RCC 7860 (cell line): ENCODE data around the gene ANK3.
"Not testable (repeated sequence)": the region's sequence is repeated elsewhere in the genome, so short reads cannot be mapped to it uniquely, and the experiment has no call there.

Experiments used
- DNase-seq: peaks from one replicate; pipeline ENCODE4 v3.0.0-alpha.2; 2015; ENCODE audit warnings: low spot score
- FAIRE-seq: peaks from 2 replicates; lab custom pipeline; 2012; peaks lifted over from hg19 to GRCh38; lab: Jason Lieb, UNC

The ANK3 gene

DNA sequence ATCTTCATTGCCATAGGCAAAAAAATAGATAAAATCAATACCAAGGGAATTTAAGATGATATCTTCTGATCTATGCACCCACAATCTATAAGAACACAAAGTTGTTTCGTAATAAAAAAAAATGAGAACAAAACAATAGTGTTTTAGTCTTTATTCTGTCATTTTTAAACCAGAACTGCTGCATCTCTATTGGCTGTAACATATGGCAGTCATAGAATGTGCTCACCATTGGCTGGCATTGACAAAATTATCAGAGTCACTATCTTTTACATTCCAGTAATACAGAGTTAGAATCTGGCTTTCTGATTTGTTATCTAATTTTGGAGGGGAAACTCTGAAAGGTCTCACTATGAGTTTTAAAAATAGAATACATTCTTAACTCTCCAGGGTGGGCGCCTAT lies 344.7 kb downstream of the ANK3 start:
- FAIRE-seq (no peak), DNase-seq (no peak)

DNA sequence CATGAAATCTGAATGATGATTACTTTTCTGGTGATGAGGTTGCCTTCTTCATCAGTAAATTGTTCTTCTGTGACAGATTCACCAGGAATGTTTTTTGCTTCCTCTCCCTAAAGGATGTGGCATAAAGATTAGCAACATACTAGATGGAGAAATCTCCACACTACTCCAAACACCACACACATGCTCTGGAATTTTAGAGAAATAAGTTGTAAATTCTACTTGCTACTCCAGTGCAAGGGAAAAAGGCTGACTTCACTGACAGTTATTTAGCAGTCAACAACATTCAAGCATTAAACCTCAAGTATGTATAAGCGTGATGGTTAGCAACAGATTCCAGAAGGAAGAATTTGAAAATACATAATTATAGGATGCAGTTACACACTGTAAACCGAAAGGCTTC lies 345.4 kb downstream of the ANK3 start:
- FAIRE-seq = no peak

DNA sequence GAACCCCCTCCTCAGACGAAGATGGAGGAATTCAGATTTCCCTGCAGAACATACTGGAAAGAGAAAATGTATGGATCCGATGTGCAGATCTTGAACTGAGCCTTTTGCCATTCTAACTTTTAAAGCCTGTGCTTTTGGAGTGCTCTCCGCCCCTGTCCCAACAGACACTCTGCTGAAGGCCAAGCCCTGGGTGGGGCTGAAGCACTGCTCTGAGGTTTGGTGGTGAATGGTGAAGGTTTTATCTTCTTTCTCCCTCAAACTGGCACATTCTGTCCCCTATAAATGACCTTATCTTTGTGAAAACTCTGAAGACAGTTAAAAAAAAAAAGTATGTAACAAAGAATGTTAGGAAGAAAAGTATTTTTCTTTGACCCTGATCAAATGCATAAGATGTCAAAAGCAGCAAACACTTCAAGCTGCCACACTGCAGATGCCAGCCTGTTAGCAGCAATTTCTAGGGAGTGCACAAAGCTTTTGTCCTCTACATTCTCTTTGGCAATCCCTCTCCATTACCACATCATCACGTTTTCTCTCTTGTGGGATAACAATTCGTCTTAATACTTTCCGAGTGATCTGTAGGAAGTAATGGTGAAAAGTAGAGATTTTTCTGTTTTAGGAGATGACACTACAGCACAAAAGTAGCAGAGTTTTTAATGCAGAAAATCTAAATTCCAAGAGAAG lies 346.0 kb downstream of the ANK3 start:
- DNase-seq (no peak), FAIRE-seq (no peak)

More for the DNA sequence above, 345.4 kb downstream of the ANK3 start:
- DNase-seq = no peak

DNA sequence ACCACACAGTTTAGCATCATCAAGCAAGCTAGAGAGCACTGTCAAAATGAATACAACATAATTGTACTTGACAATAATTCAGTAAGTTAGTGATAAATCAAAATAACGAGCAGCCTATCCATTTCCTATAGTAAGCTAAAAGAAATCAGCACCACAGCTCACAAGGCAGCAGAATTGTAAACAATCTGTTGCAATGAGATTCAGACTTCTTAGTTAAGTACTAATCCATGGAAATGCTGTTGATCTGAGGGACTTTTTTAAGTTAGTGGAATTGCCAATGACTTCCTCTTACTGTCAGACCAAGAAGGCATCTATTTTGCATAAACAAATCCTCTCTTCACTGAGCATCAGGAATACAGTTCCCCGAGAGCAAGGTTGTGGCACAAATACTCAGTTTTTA lies 346.8 kb downstream of the ANK3 start:
- DNase-seq = no peak
- no peak for FAIRE-seq

DNA sequence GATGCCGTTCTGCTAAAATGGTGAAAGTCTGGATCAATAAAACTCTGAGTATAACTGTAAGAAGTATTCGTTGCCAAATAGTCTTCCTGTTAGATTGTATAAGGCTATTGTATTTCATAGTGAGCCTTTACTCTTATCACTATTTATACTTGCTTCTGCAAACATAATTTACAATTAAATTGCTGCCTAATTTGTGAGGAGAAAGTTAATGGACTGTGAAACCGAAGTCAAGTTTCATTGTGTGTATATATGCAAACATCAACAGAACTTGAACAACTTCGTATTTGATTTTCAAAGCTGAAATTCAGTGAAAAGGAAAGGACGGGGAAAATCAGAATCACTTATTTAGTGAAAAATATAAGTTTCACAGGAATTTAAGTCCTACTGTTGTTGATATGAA lies 347.4 kb downstream of the ANK3 start:
- DNase-seq (no peak), FAIRE-seq (no peak)

DNA sequence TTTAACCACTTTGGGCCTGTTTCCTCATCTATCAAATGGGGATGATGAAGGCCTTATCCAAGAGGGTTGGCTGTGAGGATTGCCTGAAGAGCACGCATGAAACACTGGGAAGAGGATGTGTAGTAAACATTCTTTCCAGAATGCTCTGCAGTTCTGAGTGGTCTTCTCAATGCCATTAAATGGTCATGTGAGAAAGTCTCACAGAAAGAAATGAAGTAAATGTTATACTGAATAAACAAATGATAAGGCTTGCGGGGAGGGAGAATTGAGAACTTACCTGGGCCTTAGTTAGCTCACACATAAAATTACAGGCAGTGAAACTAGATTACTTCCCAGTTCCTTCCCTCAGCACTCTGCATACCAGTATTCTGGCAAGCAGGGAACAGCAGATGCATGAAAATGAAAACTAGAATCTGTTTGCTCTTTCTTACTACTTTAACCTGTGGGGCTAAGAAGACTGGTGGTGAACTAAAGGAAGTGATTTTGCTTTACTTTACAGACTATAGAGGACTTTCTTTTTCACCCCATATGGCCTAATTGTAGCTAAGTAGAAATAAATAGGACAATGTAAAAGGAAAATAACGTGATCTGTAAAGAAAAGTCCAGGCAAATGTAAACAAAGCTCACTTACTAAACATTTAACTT lies 348.1 kb downstream of the ANK3 start:
- DNase-seq (no peak), FAIRE-seq (no peak)

DNA sequence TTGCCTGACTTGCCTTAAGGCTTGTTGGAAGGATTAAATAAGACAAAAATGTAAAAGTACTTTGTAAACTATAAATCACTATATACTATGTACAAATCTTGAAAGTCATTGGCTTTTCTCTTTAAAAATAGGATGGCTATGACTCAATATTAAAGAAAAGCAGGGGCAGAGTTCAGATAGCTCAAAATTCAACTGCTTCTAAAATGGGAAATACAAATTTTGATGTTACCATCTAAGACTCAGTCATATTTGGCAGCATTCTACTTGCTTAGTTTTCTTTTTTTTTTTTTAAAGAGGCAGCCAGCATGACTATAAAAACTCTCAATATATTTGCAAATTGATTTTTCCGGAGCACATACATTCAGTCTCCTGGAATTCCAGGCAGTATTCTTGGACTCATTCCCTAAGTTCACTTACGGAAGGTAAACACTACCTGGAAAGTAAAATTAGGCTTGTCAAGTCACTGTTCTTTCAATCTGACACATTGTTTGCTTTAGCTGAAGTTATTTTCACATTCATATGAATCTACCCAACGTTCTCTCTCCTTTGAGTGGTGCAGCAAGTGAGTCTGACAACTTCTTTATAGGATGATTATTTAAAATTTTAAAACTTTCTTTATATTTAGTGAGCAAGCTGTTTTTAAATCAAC lies 349.5 kb downstream of the ANK3 start:
- no peak for FAIRE-seq
- DNase-seq = no peak

DNA sequence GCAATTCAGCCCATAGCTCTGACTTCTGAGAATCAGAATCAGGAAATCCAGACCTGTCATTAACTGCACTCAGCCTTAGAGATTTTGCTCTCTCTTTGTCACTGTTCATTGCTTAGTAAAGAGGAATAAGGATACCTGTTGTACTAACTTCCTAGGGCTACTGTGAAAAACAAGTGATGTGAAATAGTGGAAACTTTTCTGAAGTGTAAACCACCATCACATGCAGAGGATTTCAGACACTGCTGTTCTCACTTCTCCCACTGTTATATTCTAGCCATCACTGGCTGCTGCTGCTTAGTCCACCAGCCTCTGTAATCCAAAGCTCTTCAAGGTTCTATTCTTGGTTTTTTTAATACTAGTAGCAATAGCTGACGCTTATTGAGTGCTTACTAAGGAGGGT lies 353.7 kb downstream of the ANK3 start:
- DNase-seq = no peak
- no peak for FAIRE-seq

DNA sequence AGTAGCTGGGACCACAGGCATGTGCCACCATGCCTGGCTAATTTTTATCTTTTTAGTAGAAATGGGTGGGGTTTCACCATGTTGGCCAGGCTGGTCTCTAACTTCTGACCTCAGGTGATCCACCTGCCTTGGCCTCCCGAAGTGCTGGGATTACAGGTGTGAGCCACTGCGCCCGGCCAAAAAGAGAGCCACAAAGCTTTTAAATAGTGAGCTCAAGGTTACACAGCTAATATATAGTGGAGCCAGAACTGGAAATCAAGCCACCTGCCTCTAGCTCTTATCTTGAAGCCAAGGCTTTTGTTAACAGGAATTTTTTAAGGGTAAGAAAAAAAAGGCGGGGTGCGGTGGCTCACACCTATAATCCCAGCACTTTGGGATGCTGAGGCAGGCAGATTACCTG lies 354.3 kb downstream of the ANK3 start:
- not testable (repeated sequence) for DNase-seq, FAIRE-seq

DNA sequence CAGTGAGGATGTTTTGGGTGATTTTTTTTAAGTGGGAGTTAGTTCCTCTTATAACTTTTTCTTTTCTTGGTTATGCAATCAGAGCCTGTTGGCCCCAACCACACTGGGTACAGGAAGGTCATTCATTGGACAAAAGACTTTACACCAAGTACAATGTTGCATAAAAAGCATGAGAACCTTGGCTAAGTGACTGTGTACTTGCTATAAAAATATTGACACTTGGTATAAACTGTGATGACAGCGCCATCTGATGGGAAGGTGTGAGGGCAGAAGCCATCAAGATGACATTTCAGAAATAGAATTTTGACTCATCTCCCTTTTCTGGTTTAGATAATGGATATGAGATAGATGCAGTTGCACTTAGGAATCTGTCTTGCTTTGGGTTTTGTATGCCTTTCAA lies 357.0 kb downstream of the ANK3 start:
- no peak for FAIRE-seq

DNA sequence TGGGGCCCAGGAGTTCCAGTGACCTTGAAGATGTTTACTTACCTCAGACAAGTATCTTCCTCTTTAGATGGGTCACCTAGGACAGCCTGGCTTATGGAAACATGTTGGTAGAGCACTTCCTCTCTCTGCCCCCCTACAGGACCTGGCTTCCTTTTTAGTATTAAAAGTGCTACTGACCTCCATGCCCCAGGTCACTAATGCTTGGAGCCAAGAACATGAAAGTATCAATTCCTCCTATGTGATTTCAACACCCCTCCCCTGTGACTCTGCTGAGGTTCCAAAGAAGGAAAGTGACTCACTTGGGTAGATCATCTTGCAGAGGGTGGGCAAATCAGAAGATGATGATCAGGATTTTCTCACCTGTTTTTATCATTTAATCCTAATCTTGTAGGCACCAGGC lies 358.0 kb downstream of the ANK3 start:
- DNase-seq (no peak), FAIRE-seq (no peak)

More for the DNA sequence above, 357.0 kb downstream of the ANK3 start:
- peak; percentile 23 for DNase-seq

DNA sequence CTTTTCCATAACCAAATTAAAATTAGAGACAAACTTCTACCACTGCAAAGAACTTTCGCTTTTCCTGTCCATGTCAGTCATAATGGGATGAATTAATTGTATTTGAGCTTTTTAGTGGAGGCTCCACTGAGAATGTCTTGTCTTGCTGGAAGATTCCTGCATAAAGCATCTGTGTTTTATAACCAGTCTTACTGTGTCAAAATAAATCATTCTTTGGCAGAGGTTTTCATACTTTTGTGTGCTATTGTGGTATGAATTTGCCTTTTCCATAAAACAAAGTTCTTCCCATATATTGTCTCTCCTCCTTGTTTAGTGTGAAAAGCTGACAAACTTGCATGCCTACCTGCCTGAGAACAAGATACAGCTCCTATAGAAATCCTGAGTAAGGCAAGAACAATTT lies 358.5 kb downstream of the ANK3 start:
- DNase-seq (no peak), FAIRE-seq (no peak)

DNA sequence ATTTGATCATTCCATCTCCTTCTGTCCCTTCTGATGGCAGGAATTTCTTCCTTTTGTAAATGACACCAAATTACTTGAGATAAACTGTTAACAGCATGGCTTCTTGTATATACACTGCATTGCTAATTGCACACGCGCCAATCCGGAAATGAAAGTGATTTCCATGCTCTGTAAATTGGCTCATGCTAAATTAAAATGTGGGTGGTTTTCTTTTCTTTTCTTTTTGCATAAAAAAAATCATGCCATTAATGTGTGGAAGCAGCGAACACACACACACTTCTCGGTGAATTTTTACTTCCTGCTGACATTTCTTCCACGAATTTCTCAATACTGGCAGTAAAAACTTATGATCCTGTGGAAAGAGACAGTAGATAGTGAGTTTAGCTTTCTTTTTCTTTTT lies 360.2 kb downstream of the ANK3 start:
- DNase-seq = no peak
- FAIRE-seq = no peak

DNA sequence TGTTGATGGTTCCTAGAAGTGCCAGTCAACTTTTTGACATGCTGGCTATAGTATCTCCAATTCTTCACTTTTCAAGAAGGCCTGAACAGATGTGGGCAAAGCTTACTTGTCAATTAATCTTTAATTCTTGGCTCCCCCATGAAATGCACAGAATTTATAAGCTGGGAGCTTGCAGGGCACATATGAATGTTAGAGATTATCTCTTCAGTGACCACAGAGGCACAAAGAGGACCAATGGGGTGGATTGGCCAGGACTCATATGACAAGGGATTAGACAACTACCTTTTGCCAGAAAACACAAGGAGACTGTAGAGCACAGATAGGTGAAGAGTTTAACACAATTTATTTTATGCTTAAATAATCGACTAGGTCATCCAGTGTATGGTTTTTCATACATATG lies 361.6 kb downstream of the ANK3 start:
- FAIRE-seq (no peak), DNase-seq (no peak)

DNA sequence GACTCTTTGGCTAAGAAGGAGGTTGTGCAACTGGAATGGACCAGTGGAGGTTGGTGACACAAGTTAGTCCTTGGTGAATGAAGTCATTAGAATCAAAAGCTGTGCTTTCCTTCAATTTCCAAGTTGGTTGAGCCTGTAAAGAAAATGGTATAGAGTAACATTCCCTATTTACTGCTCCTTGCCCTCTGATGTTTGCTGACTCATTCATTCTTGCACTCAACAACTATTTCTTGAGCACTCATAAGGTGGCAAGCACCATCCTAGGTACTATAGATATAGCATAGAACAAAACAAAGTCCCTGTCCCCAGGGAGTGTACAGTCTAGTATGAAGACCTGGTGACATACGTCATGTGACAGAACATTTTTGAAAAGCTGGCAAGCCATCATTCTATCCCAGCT lies 364.4 kb downstream of the ANK3 start:
- DNase-seq = no peak
- FAIRE-seq = no peak

DNA sequence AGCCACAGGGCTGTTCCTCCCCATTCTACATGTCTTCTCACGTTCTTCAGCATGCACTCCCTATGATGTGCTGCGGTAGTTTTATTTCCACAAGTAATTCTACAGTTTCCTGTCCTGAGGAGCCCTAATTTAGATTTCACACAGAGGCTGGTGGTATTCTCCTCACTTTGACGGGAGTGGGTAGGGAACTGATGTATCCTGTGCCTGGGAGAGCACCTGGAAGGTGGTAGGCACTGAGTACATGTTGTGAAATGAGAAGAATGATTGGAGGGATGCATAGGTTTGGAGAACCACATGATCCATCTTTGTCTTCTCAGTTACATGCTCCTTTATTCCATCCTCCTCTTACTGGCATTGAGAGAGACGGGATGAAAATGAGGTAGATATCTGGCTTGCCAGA lies 365.2 kb downstream of the ANK3 start:
- no peak for FAIRE-seq
- no peak for DNase-seq

DNA sequence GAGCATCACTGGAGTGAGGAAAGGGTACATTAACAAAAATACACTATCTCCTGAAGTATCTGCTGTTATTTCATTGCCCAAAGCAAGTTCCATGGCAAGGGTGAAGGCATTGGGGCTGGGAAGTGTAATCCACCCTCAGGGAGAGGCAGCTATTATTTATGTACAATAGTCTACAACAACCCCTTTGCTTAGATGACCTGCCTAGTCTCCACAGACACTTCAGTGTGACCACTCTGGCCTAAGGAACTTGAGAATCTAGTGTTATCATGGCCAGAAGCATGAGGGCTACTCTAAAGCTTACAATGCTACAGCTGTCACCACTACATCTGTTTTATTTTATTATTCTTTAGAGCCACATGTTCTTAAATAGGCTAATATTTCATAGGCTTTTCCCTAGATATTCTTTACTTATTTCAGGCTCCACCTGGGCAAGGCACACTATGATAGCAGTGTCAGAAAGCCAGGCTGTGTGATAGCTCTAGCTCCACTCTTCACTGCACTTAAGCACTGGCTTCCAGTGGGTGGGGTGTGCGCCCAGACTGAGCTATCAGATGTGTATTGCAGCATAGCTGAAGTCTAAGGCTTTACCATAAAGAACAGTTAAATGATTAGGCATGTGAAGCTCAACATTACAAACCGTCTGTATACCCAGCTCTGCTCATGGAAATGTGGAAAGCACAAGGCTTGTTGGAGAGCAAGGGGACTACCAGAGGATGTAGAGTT lies 366.4 kb downstream of the ANK3 start:
- FAIRE-seq = no peak

DNA sequence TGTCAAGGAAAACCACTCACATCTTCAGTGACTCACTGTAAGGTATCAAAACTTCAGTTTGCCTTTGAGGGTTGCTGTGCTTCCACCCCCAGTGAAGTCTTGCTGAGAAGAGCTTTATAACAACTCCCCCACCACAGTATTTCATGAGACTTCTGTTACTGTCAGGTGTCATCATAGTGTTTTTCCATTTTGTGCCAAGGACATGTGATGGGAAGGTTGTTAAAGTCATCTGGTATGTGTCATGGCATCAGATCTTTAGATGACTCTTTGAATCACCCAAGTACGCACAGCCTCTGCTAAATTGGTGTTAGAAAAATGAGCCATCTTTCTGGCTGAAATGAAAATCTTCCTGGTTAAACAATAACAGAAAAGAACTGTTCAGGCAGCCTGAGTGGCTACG lies 368.3 kb downstream of the ANK3 start:
- FAIRE-seq = no peak
- DNase-seq = no peak

More for the DNA sequence above, 366.4 kb downstream of the ANK3 start:
- DNase-seq = no peak

DNA sequence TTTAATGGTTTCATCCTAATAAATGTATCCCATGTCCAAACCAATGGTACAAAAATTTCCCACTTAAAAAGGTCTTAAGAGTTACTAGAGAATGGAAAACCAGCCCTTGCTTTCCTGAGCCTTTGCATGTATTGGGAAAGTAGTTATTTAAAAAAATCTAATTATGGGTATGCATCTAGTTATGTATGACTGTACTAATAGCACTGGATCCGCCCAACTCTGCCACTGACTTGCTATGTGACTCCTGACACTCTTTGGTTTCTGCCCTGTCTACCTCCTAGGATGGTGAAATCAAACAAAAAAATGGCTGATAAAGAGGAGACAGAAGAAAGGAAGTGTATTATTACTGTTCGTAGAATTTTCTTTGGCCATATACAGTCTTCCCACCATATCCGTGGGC lies 372.9 kb downstream of the ANK3 start:
- FAIRE-seq = no peak
- DNase-seq = no peak

DNA sequence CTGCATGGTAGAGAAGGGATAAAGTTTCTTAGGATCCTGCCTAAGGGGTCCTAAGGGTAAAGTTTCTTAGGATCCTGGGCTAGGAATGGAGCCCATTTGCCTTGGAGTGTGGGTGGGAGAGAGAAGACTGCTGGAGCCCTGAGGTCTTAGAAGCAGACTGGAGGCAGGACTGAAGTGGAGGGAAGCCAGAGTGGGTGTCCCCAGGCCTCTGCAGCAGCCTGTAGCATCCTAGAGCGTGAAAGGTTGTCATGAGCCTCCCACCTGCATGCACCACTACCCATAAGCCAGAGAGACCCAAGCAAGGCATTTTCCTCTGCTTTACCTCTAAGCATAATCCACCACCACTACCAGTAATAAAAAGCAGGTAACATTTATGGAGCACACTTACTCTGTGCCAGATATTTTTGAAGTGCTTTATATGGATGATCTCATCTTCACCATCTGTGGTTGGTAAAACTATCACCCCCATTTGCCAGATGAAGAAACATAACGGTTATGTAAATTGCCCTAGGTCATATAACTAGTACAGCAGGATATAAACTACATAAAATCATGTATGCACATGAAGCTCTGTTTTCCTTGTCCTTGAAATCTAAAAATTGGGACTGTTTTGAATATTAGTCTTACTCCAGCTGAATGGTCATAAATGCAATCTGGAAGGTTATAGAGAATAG lies 379.8 kb downstream of the ANK3 start:
- FAIRE-seq (no peak), DNase-seq (no peak)

DNA sequence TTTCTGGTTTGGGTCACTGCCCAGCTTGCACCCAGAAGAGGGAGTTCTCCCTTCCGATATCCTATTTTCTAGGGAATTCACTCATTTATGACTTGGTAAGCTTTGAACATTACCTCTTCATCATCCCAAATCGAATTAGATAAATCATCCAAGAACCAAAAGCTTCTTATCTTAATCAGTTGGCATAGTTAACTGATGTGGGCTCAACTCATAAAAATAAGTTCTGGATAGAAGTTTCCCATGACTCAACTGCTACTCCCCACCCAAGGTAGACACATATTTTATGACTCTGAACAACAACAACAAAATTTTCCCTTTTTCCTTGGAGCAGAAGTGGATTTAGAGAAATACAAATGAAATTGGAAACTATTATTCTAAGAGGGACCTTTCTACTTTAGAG lies 380.4 kb downstream of the ANK3 start:
- no peak for FAIRE-seq
- no peak for DNase-seq
